OCI-LY7 (cell line): ENCODE results near the gene SPSB1.

ENCODE experiments used
- CTCF ChIP-seq: fragments of 200-600 bp; sonication (generic); conservative IDR thresholded peaks from 2 replicates; pipeline ENCODE4 v1.5.1; 2014; ENCODE audit warnings: mild to moderate bottlenecking, antibody characterized with exemption, low read length, moderate library complexity, mixed read lengths
- EZH2phosphoT487 ChIP-seq: fragments of 200-600 bp; sonication (generic); IDR thresholded peaks from 2 replicates; pipeline ENCODE4 v1.6.1; 2018; ENCODE audit warnings: low read depth, borderline replicate concordance, mild to moderate bottlenecking, mixed run types, antibody characterized with exemption, low read length, moderate library complexity, mixed read lengths

- TF ChIP-seq CTCF (no peak), EZH2phosphoT487 (no peak)
These were observed 24.7 kb upstream of the SPSB1 start for GRCh38 chr1:9267827-9268581.
